Effector memory CD4-positive, alpha-beta T cell (primary cell): ENCODE data around the gene BCAS1.

Source experiments
- DNase-seq, 3 donors: peaks; one replicate each; pipeline ENCODE4 v3.0.0-alpha.2; 2020
- H3K27ac ChIP-seq: 2 replicates; pipeline ENCODE4 v1.7.0; 2013; ENCODE audit warnings: mild to moderate bottlenecking, low read length, moderate library complexity; ENCODE audit not compliant: insufficient read depth, poor library complexity, severe bottlenecking
- H3K27me3 ChIP-seq: replicated peaks from 2 replicates; pipeline ENCODE4 v1.7.0; 2013; ENCODE audit warnings: mild to moderate bottlenecking, low read length; ENCODE audit not compliant: insufficient read depth, control insufficient read depth, poor library complexity, severe bottlenecking
- H3K36me3 ChIP-seq: 2 replicates; pipeline ENCODE4 v1.7.0; 2013; ENCODE audit warnings: mild to moderate bottlenecking, low read length, moderate library complexity; ENCODE audit not compliant: control insufficient read depth, insufficient read depth
- H3K4me1 ChIP-seq: 2 replicates; pipeline ENCODE4 v1.7.0; 2013; ENCODE audit warnings: low read length, mild to moderate bottlenecking; ENCODE audit not compliant: control insufficient read depth, insufficient read depth, poor library complexity, severe bottlenecking
- H3K4me3 ChIP-seq: 2 replicates; pipeline ENCODE4 v1.7.0; 2013; ENCODE audit warnings: low read length, low read depth, mild to moderate bottlenecking; ENCODE audit not compliant: insufficient read depth, poor library complexity, severe bottlenecking
- H3K9me3 ChIP-seq: 2 replicates; pipeline ENCODE4 v1.7.0; 2013; ENCODE audit warnings: mild to moderate bottlenecking, low read length, moderate library complexity; ENCODE audit not compliant: control insufficient read depth

BCAS1 gene

GRCh38 chr20:54103762-54104600 lies 33.6 kb upstream of the BCAS1 start:
- DNase-seq: no peak
- no peaks in the 10 kb centered on the region for H3K4me1 ChIP-seq
- H3K4me3 ChIP-seq: no peak overlapping the region
- H3K9me3 ChIP-seq: no peaks in the 10 kb centered on the region
- H3K27me3 ChIP-seq: no peaks in the 10 kb centered on the region
- H3K27ac ChIP-seq: no peak overlapping the region
- no peaks in the 10 kb centered on the region for H3K36me3 ChIP-seq

GRCh38 chr20:54103067-54103761 lies 32.8 kb upstream of the BCAS1 start:
- H3K9me3 ChIP-seq: no peaks in the 10 kb centered on the region
- DNase-seq: peak; percentile 22 to 50 (median 23)
- H3K27me3 ChIP-seq: no peaks in the 10 kb centered on the region
- H3K36me3 ChIP-seq: no peaks in the 10 kb centered on the region
- no peak overlapping the region for H3K27ac ChIP-seq
- H3K4me3 ChIP-seq: no peak overlapping the region
- no peaks in the 10 kb centered on the region for H3K4me1 ChIP-seq

- H3K4me3 ChIP-seq: no peak overlapping the region
- H3K27me3 ChIP-seq: no peaks in the 10 kb centered on the region
- no peaks in the 10 kb centered on the region for H3K36me3 ChIP-seq
- DNase-seq: no peak
- no peaks in the 10 kb centered on the region for H3K4me1 ChIP-seq
- H3K27ac ChIP-seq: no peak overlapping the region
- H3K9me3 ChIP-seq: no peaks in the 10 kb centered on the region
Measured at GRCh38 chr20:54102543-54102942, 32.1 kb upstream of the BCAS1 start.

GRCh38 chr20:54100563-54100962 lies 30.2 kb upstream of the BCAS1 start:
- Histone ChIP-seq H3K36me3 (no peaks in the 10 kb centered on the region), H3K4me3 (no peak overlapping the region), H3K27me3 (no peaks in the 10 kb centered on the region), H3K27ac (no peak overlapping the region), H3K9me3 (no peaks in the 10 kb centered on the region), H3K4me1 (no peaks in the 10 kb centered on the region)
- no peak for DNase-seq

- DNase-seq: no peak
Measured at GRCh38 chr20:54099894-54100293, 29.5 kb upstream of the BCAS1 start.

GRCh38 chr20:54098047-54098446 lies 27.7 kb upstream of the BCAS1 start:
- no peak for DNase-seq
- Histone ChIP-seq H3K36me3 (no peaks in the 10 kb centered on the region), H3K27ac (no peak overlapping the region), H3K4me3 (no peak overlapping the region), H3K27me3 (no peaks in the 10 kb centered on the region), H3K4me1 (no peaks in the 10 kb centered on the region), H3K9me3 (no peaks in the 10 kb centered on the region)

More at GRCh38 chr20:54099894-54100293, 29.5 kb upstream of the BCAS1 start:
- Histone ChIP-seq H3K36me3 (no peaks in the 10 kb centered on the region), H3K4me3 (no peak overlapping the region), H3K9me3 (no peaks in the 10 kb centered on the region), H3K27me3 (no peaks in the 10 kb centered on the region), H3K27ac (no peak overlapping the region), H3K4me1 (no peaks in the 10 kb centered on the region)

- DNase-seq: no peak
- no peaks in the 10 kb centered on the region for H3K4me1 ChIP-seq
- no peaks in the 10 kb centered on the region for H3K9me3 ChIP-seq
- no peaks in the 10 kb centered on the region for H3K36me3 ChIP-seq
- no peak overlapping the region for H3K4me3 ChIP-seq
- H3K27me3 ChIP-seq: no peaks in the 10 kb centered on the region
- H3K27ac ChIP-seq: no peak overlapping the region
Measured at GRCh38 chr20:54097236-54097529, 26.8 kb upstream of the BCAS1 start.

GRCh38 chr20:54095824-54096223 lies 25.4 kb upstream of the BCAS1 start:
- no peak overlapping the region for H3K4me3 ChIP-seq
- H3K9me3 ChIP-seq: no peaks in the 10 kb centered on the region
- H3K27ac ChIP-seq: no peak overlapping the region
- no peaks in the 10 kb centered on the region for H3K36me3 ChIP-seq
- no peaks in the 10 kb centered on the region for H3K27me3 ChIP-seq
- no peak for DNase-seq
- H3K4me1 ChIP-seq: no peaks in the 10 kb centered on the region

- no peak overlapping the region for H3K27ac ChIP-seq
- no peaks in the 10 kb centered on the region for H3K36me3 ChIP-seq
- H3K4me3 ChIP-seq: no peak overlapping the region
- H3K9me3 ChIP-seq: no peaks in the 10 kb centered on the region
- H3K27me3 ChIP-seq: no peaks in the 10 kb centered on the region
- no peak for DNase-seq
- no peaks in the 10 kb centered on the region for H3K4me1 ChIP-seq
Measured at GRCh38 chr20:54094268-54094580, 23.8 kb upstream of the BCAS1 start.

GRCh38 chr20:54093423-54094267 lies 23.3 kb upstream of the BCAS1 start:
- Histone ChIP-seq H3K27ac (no peak overlapping the region), H3K4me1 (no peaks in the 10 kb centered on the region), H3K9me3 (no peaks in the 10 kb centered on the region), H3K36me3 (no peaks in the 10 kb centered on the region), H3K4me3 (no peak overlapping the region), H3K27me3 (no peaks in the 10 kb centered on the region)
- DNase-seq: no peak
